Measurements from ENCODE around the gene CARMIL1.

- TF ChIP-seq FOXA1 (IDR thresholded peaks at IDR 0.05) (no peak), SP1 (IDR thresholded peaks at IDR 0.05) (no peak), FOXK2 (IDR thresholded peaks at IDR 0.05) (no peak), ZNF384 (IDR thresholded peaks at IDR 0.05) (no peak), LEF1 (IDR thresholded peaks at IDR 0.05; ENCODE audit: borderline replicate concordance) (no peak), ELF4 (IDR thresholded peaks at IDR 0.05) (no peak), CTBP1 (IDR thresholded peaks at IDR 0.05; ENCODE audit: borderline replicate concordance) (no peak), NFRKB (IDR thresholded peaks at IDR 0.05) (no peak), ARNT (IDR thresholded peaks at IDR 0.05) (no peak), TARDBP (IDR thresholded peaks at IDR 0.05) (no peak), HDGF (IDR thresholded peaks at IDR 0.05; ENCODE audit: borderline replicate concordance) (no peak), SUZ12 (IDR thresholded peaks at IDR 0.05) (no peak), PKNOX1 (IDR thresholded peaks at IDR 0.05) (no peak)
Observed at GRCh38 chr6:25612666-25613065, 333.5 kb downstream of the CARMIL1 start.

Measured in HEK293T (cell line).